DND-41 (cell line): ENCODE results near the gene APOOL.

Experiments
- EZH2 ChIP-seq: IDR thresholded peaks from 3 replicates; pipeline ENCODE4 v1.6.1; 2012; ENCODE audit warnings: borderline replicate concordance, low read depth, mild to moderate bottlenecking, moderate library complexity, low read length, inconsistent platforms; ENCODE audit not compliant: severe bottlenecking
- TF ChIP-seq, protein P1 (sequence below): IDR thresholded peaks from 2 replicates; pipeline ENCODE4 v1.5.1; 2012; ENCODE audit warnings: borderline replicate concordance, low read length, moderate library complexity, mild to moderate bottlenecking; ENCODE audit not compliant: poor library complexity, severe bottlenecking; ENCODE audit errors: extremely low read depth

DNA sequence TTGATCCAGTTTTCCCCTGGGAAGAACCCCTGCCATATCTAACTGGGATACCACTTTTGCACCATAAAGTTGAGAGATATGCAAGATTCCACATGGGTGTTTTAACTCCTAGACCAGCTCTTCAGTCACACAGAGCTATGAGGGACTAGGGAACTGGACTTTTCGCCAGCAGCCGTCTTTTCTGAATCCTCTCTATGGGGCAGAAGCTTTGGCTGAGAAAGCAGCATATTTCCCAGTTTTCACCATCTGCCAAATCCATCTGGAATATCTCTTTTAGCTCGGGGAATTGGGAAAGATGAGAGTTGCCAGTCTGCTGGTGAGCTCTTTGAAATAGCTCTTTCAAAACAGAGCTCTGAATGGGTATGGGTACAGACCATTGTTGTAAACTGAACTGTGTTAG is 20.9 kb downstream of the APOOL start:
- TF ChIP-seq, protein P1, sequence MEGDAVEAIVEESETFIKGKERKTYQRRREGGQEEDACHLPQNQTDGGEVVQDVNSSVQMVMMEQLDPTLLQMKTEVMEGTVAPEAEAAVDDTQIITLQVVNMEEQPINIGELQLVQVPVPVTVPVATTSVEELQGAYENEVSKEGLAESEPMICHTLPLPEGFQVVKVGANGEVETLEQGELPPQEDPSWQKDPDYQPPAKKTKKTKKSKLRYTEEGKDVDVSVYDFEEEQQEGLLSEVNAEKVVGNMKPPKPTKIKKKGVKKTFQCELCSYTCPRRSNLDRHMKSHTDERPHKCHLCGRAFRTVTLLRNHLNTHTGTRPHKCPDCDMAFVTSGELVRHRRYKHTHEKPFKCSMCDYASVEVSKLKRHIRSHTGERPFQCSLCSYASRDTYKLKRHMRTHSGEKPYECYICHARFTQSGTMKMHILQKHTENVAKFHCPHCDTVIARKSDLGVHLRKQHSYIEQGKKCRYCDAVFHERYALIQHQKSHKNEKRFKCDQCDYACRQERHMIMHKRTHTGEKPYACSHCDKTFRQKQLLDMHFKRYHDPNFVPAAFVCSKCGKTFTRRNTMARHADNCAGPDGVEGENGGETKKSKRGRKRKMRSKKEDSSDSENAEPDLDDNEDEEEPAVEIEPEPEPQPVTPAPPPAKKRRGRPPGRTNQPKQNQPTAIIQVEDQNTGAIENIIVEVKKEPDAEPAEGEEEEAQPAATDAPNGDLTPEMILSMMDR: no peak
- no peak for TF ChIP-seq EZH2
